Neural cell (in vitro differentiated cells): Measurements from ENCODE around the gene SLC38A1.

Experiments used
- CTCF ChIP-seq: fragments of 450-650 bp; IDR thresholded peaks from 2 replicates; pipeline ENCODE4 v1.5.1; 2014; ENCODE audit warnings: antibody characterized with exemption, mild to moderate bottlenecking, moderate library complexity; ENCODE audit not compliant: poor library complexity, severe bottlenecking
- EP300 ChIP-seq: fragments of 450-650 bp; conservative IDR thresholded peaks from 2 replicates; pipeline ENCODE4 v1.6.1; 2014; ENCODE audit warnings: antibody characterized with exemption, mild to moderate bottlenecking, moderate library complexity; ENCODE audit not compliant: poor library complexity, severe bottlenecking
- POLR2AphosphoS5 ChIP-seq: IDR thresholded peaks from 2 replicates; pipeline ENCODE4 v1.6.1; 2012

- no peak for TF ChIP-seq CTCF
- no peak for TF ChIP-seq POLR2AphosphoS5
- TF ChIP-seq EP300 = no peak
Measured at GRCh38 chr12:46165191-46165590, 103.7 kb downstream of the SLC38A1 start.
